GM18505 (cell line): ENCODE measurements around the gene SETD5.
A peak's percentile ranks its signal among the peaks of the same experiment; 100 is the strongest.

Source experiments
- ATAC-seq: cut with Tn5 transposase; IDR thresholded peaks from one replicate; pipeline ENCODE4 v1.9.1; 2021; ENCODE audit not compliant: unreplicated experiment
- POLR2A ChIP-seq: IDR thresholded peaks from 4 replicates; pipeline ENCODE4 v1.6.1; 2011; ENCODE audit warnings: borderline replicate concordance; ENCODE audit not compliant: insufficient read depth, insufficient read length; ENCODE audit errors: extremely low read depth

Gene SETD5

DNA sequence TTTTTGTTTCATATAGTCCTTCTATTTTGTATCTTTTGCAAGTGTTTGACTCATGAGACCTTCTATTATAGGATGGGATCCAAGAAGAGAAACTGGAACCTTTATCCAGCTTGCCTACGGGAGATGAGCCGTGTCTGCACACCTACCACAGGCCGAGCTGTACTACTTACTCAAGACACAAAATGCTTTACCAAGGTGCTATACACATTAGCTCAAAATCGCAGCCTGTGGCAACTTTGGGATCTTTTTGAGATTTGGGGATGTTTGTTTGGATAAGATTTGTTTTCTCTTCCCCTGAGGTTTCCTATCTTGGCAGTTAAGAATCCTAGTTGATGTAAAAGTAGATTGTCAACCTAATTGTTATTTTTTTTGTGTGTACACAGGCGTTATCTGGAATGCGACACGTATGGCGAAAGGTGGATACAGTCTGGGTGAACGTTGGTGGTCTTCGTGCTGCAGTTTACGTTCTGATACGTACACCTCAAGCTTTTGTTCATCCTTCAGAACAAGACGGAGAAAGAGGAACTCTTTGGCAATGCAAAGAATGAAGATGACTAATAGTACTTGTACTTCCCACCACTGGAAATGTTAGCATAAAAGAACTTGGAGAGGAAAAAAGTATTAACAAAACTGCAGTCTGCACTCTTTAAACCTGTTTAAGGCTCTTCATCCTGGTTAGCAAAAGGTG lies 13.1 kb upstream of the SETD5 start:
- no peak for TF ChIP-seq POLR2A
- no peak for ATAC-seq

DNA sequence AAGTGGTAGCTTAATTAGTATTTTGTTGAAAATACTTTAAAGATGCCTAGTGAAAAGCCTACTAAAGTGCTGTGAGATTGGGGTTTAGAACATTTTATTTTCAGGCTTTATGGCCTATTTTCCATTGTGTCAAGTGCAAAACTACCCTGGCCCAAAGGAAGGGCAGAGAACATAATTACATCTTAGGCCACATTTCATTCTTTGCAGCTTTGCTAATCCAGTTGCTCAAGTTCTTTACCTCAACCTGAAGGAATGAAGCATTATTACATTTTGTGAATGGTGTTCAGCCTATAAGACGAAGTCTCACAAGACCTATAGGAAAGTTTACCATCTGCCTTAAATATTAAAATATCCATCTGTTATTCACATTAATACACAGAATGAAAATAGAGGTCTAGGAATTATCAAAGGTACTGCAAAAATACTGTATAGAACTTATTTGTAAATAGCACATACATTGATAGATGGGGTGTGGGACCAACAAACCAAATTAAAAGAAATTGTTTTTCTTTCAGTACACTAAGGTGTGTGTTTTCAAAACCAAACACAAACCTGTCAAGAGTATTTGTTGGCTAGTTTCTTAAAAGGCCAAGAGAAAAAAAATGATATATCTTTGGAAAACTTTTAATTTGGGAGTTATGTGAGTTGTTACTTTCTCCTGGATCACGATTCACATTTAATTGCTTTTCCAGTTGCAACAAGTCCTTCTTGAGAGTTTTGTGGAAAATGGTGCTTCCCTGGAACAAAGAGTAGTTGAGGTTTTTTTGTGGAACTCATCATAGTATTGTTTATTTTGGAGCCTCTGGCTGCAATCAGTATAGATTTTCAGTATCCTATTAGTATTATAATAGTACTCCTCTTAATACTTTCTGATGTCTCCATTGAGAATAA lies 12.0 kb upstream of the SETD5 start:
- no peak for TF ChIP-seq POLR2A
- ATAC-seq: no peak

- ATAC-seq: no peak
- TF ChIP-seq POLR2A: peak; percentile 30
These were observed 11.3 kb upstream of the SETD5 start for GRCh38 chr3:9386078-9386459.

DNA sequence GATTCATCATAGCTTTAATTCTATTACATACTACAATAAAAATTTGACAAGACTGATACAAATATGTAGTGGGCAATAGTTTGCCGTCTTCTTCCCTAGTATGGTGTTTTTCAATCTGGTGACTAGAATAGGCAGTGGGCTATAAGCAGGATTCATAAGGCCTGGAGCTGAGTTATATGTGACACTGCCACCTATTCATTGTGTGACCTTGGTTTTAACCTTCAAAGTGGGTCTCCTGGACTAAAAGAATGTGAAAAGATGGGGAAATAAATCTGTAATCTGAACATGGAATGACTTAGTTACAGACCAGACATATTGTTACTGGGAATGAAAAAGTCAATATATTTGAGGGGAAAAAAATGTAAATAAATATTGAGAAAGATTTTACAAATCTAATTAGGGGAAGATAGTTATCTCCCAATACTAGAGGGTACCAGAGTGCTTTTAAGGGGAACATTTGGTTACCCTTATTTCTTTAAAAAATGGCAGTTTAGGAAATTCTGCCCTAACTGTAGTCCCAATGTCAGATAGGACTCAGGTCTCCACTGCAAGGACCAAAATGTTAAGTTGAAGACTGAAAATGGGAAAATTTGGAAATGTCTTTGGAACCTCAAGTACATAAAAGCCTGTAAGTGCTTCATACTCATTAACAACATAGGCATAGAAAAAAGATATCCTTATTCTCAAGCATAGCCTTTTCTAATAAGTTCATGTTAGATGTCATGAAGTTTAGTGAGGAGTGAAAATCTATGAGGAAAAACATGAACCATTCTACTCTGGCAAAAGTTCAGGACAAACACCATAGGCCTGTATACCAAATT lies 10.7 kb upstream of the SETD5 start:
- ATAC-seq: no peak
- TF ChIP-seq POLR2A: no peak

GRCh38 chr3:9387322-9387655 lies 10.1 kb upstream of the SETD5 start:
- TF ChIP-seq POLR2A: no peak
- no peak for ATAC-seq

- no peak for TF ChIP-seq POLR2A
- ATAC-seq: no peak
These were observed 9.3 kb upstream of the SETD5 start for GRCh38 chr3:9388142-9388541.

GRCh38 chr3:9388562-9389272 lies 8.7 kb upstream of the SETD5 start:
- ATAC-seq: no peak
- no peak for TF ChIP-seq POLR2A

DNA sequence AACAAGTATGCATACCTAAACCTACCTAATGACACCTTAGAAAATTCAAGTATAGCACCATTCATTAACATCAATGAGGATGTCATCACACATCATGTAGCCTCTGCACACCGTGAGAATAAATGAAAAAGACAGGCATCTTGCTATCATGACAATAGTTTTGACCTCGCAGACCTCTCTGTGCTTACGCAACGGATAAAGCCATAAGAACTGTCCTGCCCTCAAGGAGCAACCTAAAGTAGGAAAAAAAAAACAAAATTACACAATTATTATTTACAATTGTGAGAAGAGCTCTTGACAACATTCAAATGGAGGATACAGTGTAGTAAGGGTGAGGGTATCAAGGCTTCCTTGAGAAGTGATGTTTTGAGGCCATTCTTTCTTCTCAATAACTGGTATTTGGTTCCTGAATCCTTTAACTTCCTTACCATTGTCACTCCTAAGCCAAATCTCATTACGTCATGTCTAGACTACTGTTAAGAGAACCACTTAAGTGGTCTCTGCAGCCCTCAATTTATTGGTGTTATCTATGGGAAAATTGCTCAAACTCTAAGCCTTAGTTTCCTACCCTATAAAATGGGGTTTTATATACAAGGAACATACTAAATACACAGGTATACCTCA lies 7.0 kb upstream of the SETD5 start:
- no peak for TF ChIP-seq POLR2A
- no peak for ATAC-seq

DNA sequence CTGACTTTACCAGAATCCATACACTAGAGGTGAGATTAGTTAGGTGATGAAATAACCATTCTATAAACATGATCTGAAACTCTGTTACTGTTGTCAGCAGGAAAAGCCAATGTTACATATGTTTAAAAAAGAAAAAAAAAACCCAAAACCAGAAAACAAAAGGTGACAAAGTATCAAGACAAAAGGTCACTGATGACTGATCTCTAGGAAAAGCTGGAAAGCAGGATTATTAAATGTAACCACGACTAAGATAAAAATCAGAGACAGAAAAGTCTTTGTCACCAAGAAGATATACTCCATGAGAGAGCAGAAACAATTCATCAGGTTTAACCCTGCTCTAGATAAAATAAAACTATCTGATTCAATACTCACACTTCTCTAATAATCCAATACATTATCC lies 5.4 kb upstream of the SETD5 start:
- no peak for TF ChIP-seq POLR2A
- no peak for ATAC-seq

GRCh38 chr3:9395570-9396300 lies 1.7 kb upstream of the SETD5 start:
- ATAC-seq: no peak
- TF ChIP-seq POLR2A: no peak

DNA sequence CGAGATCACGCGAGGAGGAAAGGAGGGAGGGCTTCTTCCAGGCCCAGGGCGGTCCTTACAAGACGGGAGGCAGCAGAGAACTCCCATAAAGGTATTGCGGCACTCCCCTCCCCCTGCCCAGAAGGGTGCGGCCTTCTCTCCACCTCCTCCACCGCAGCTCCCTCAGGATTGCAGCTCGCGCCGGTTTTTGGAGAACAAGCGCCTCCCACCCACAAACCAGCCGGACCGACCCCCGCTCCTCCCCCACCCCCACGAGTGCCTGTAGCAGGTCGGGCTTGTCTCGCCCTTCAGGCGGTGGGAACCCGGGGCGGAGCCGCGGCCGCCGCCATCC lies 1.1 kb upstream of the SETD5 start:
- ATAC-seq: peak; percentile 23
- no peak for TF ChIP-seq POLR2A
